ENCODE data around the gene SLK. TPM values are rescaled to one million over a fixed set of nuclear protein-coding genes. Genes with fewer than 3 reads are reported as not detected.

The SLK gene
- polyA plus RNA-seq, 1 of the 3 experiments (the other 2 are of a cell fraction), result 4.0 TPM

GRCh38 chr10:103986360-103986759, 19.4 kb downstream of the SLK start (continued):
- no peak for TF ChIP-seq IRF3 (IDR thresholded peaks at IDR 0.05; ENCODE audit: low read depth, low read length)
- TF ChIP-seq EZH2phosphoT487 (IDR thresholded peaks at IDR 0.05; ENCODE audit: borderline replicate concordance, low read depth), result no peak
- TF ChIP-seq MXI1 (IDR thresholded peaks at IDR 0.05; ENCODE audit: low read depth, low read length), result no peak
- no peak for TF ChIP-seq FOSL2 (IDR thresholded peaks at IDR 0.05; ENCODE audit: borderline replicate concordance, low read depth)
- no peak for TF ChIP-seq YY1 (IDR thresholded peaks at IDR 0.05; ENCODE audit: low read depth)
- no peak for TF ChIP-seq JUND (IDR thresholded peaks at IDR 0.05)
- TF ChIP-seq FOXM1 (IDR thresholded peaks at IDR 0.05; ENCODE audit: low read depth), result no peak
- TF ChIP-seq TAF1 (IDR thresholded peaks at IDR 0.05; ENCODE audit: borderline replicate concordance, low read depth, low read length), result no peak
- TF ChIP-seq POLR2AphosphoS5 (IDR thresholded peaks at IDR 0.05; ENCODE audit: low read depth, low read length), result no peak
- TF ChIP-seq NFIC (IDR thresholded peaks at IDR 0.05; ENCODE audit: borderline replicate concordance), result no peak

GRCh38 chr10:103990121-103990520, 23.2 kb downstream of the SLK start:
- Histone ChIP-seq H3K27me3 (ENCODE audit: insufficient read depth) (no peaks in the 10 kb centered on the region), H3K9me3 (no peaks in the 10 kb centered on the region), H3K4me1 (ENCODE audit: control insufficient read depth in 1 of 2, insufficient read depth in 2 of 2, low read depth in 1 of 2, low read length in 1 of 2) (no peaks in the 10 kb centered on the region; a peak in 1 of 4 replicates), H3K36me3 (replicated peaks in 1 of 2; ENCODE audit: control insufficient read depth in 1 of 2, insufficient read depth in 2 of 2, low read length in 1 of 2) (peaks cover 23 to 31% of the 10 kb centered on the region in 2 experiments), H3F3A (replicated peaks; ENCODE audit: insufficient read depth) (no peaks in the 10 kb centered on the region), H4K20me1 (ENCODE audit: insufficient read depth) (peaks cover 10% of the 10 kb centered on the region), H3K4me3 (ENCODE audit: low read depth in 2 of 2, low read length in 1 of 2) (no peak overlapping the region), H3K79me2 (ENCODE audit: insufficient read depth) (peaks cover 58% of the 10 kb centered on the region), H3K27ac (ENCODE audit: low read depth in 2 of 2, low read length in 1 of 2) (no peak overlapping the region), H3K9me2 (no peaks in the 10 kb centered on the region), H3K4me2 (no peak overlapping the region), H2AFZ (ENCODE audit: low read depth) (no peak overlapping the region), H3K9ac (no peak overlapping the region)
- TF ChIP-seq NFIC (IDR thresholded peaks at IDR 0.05; ENCODE audit: borderline replicate concordance), result no peak
- TF ChIP-seq REST (IDR thresholded peaks at IDR 0.05; ENCODE audit: low read depth, low read length), result no peak
- no peak for TF ChIP-seq MXI1 (IDR thresholded peaks at IDR 0.05; ENCODE audit: low read depth, low read length)
- no peak for TF ChIP-seq TEAD4 (IDR thresholded peaks at IDR 0.05; ENCODE audit: borderline replicate concordance, insufficient read depth)
- no peak for TF ChIP-seq YY1 (IDR thresholded peaks at IDR 0.05; ENCODE audit: low read depth)
- TF ChIP-seq ZBTB33 (IDR thresholded peaks at IDR 0.05; ENCODE audit: borderline replicate concordance, low read depth), result no peak
- no peak for DNase-seq
- whole genome bisulfite sequencing (ENCODE audit: low lambda C conversion rate), result 93% methylated on average over 3 of the region's 3 CpGs
- POLR2A ChIA-PET, result no interaction called here
- CTCF ChIA-PET, result interaction anchor here (1.0 to 1.4 kb wide), 3 partner anchors 8 to 220 kb away, joined by 3 read pairs; partner anchors contain the start of gene SFR1
